DOHH2 (cell line): Measurements from ENCODE around the gene IPO13.

ENCODE experiments used
- CTCF ChIP-seq: fragments of 200-600 bp; sonication (generic); IDR thresholded peaks from one replicate; pipeline ENCODE4 v1.5.1; 2014; ENCODE audit warnings: antibody characterized with exemption, mild to moderate bottlenecking, low read depth, low read length; ENCODE audit not compliant: poor library complexity, severe bottlenecking
- EZH2phosphoT487 ChIP-seq: fragments of 200-600 bp; sonication (generic); IDR thresholded peaks from 2 replicates; pipeline ENCODE4 v1.6.1; 2017; ENCODE audit warnings: borderline replicate concordance, mild to moderate bottlenecking, antibody characterized with exemption, low read length, moderate library complexity, mixed read lengths

- no peak for TF ChIP-seq CTCF
- TF ChIP-seq EZH2phosphoT487 = no peak
These were observed 34.4 kb downstream of the IPO13 start for GRCh38 chr1:43981135-43981491.
